Body of pancreas (tissue), 4 donors: ENCODE measurements around the gene CHRD. TPM values are rescaled to one million over a fixed set of nuclear protein-coding genes. Genes with fewer than 3 reads are reported as not detected.
A peak's percentile ranks its signal among the peaks of the same experiment; 100 is the strongest.

ENCODE experiments used
- ATAC-seq: fragments of 150-250 bp; one replicate; pipeline ENCODE4 v1.9.1; 2016
- DNase-seq, 4 donors: peaks; one replicate each; pipeline ENCODE4 v3.0.0-alpha.2; 2019
- H3K27ac ChIP-seq, 4 donors: fragments of 200-600 bp; sonication (generic); 1 replicate in 3 of 4; 2 replicates in 1 of 4; pipeline versions ENCODE4 v1.5.1 to v1.6.1; 2016 to 2019; ENCODE audit warnings: mild to moderate bottlenecking in 1 of 4, mixed read lengths in 1 of 4, moderate library complexity in 1 of 4
- H3K27me3 ChIP-seq, 2 donors: fragments of 200-600 bp; sonication (generic); one replicate each; pipeline ENCODE4 v1.6.0; 2016; ENCODE audit warnings: mild to moderate bottlenecking in 1 of 2
- H3K36me3 ChIP-seq, 2 donors: fragments of 200-600 bp; sonication (generic); replicated peaks in 1 of 2; 2 replicates each; pipeline ENCODE4 v1.5.1; 2016; ENCODE audit warnings: low read depth in 2 of 2; ENCODE audit not compliant: insufficient read depth in 1 of 2
- H3K4me1 ChIP-seq: fragments of 200-600 bp; sonication (generic); one replicate; pipeline ENCODE4 v1.6.0; 2016
- H3K4me3 ChIP-seq, 2 donors: fragments of 200-600 bp; sonication (generic); 1 replicate in 1 of 2; 2 replicates in 1 of 2; pipeline ENCODE4 v1.5.1; 2016 to 2019
- H3K9me3 ChIP-seq, 3 donors: fragments of 200-600 bp; sonication (generic); 1 replicate in 2 of 3; 2 replicates in 1 of 3; pipeline ENCODE4 v1.5.1; 2016
- POLR2A ChIP-seq, 3 donors: fragments of 450-650 bp; IDR thresholded peaks; one replicate each; pipeline ENCODE4 v1.6.1; 2016; ENCODE audit warnings: antibody characterized with exemption in 3 of 3, mild to moderate bottlenecking in 2 of 3
- WGBS, 2 donors: methylation state at CpG; one replicate each; pipeline ENCODE4 v1.1.5; 2017; 5-methylcytosine and 5-hydroxymethylcytosine counted together
- intact Hi-C: fragments of 100-400 bp; cut with DNase I; formaldehyde crosslinking; loops from one replicate; pipeline ENCODE4 v1.15.1; 2023
- total RNA-seq, 2 donors: library from RNA; depleted of rRNA; stranded (reverse); fragments of >200 nt; gene quantifications; one replicate each; pipeline ENCODE4 v1.1.0, GENCODE V29; 2016
- TF ChIP-seq, protein P1 (sequence below), 7 experiments: fragments of 450-650 bp in 4 of 7; fragments of 200-600 bp in 3 of 7; sonication (generic) in 3 of 7; IDR thresholded peaks; one replicate each; pipeline ENCODE4 v1.5.1; 2016 to 2019; ENCODE audit warnings: antibody characterized with exemption in 7 of 7

CHRD gene
- total RNA-seq, 2 donors from 2014 or later, result 47.2 to 50.4 TPM

DNA sequence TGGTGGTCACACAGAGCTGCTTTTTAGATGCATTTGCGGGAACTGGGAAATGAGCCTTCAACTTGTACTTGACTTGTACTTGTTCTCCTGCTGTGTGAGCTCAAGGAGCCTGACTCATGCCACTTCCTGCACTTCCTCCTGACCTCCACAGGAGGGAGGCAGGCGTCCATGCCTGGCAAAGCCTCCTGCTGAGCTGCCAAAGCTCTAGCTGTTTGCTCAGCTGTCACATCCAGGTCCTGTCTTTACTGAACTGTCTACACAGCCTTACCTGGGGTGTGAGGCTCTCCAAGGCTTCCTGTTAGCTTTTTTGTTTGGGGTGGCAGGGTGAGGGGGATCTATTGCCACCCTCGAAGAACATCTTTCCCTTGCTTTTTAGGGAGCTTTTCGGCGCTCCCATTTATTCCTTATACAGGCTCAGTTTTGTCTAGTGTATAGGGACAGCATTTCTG lies 8.3 kb upstream of the CHRD start:
- Histone ChIP-seq H3K27ac (peak overlapping the region in 1 of 4 donors; percentile 9), H3K9me3 (no peaks in the 10 kb centered on the region), H3K27me3 (no peaks in the 10 kb centered on the region), H3K4me3 (no peak overlapping the region), H3K4me1 (peaks cover 20% of the 10 kb centered on the region), H3K36me3 (peaks cover 0 to 4% of the 10 kb centered on the region in 2 donors)
- DNase-seq (peak; percentile 87 to 95 (median 92)), ATAC-seq (peak; percentile 99)
- TF ChIP-seq, protein P1, sequence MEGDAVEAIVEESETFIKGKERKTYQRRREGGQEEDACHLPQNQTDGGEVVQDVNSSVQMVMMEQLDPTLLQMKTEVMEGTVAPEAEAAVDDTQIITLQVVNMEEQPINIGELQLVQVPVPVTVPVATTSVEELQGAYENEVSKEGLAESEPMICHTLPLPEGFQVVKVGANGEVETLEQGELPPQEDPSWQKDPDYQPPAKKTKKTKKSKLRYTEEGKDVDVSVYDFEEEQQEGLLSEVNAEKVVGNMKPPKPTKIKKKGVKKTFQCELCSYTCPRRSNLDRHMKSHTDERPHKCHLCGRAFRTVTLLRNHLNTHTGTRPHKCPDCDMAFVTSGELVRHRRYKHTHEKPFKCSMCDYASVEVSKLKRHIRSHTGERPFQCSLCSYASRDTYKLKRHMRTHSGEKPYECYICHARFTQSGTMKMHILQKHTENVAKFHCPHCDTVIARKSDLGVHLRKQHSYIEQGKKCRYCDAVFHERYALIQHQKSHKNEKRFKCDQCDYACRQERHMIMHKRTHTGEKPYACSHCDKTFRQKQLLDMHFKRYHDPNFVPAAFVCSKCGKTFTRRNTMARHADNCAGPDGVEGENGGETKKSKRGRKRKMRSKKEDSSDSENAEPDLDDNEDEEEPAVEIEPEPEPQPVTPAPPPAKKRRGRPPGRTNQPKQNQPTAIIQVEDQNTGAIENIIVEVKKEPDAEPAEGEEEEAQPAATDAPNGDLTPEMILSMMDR (IDR thresholded peaks at IDR 0.05), result peak; percentile 92 to 99 (median 99)
- TF ChIP-seq POLR2A (IDR thresholded peaks at IDR 0.05), result no peak
- intact Hi-C loops, result loop anchor here (5.0 kb wide), 1 partner anchor 166 kb away; no protein-coding TSS in a partner anchor
- WGBS, 2 donors, result 27 to 34% methylated on average over 4 to 5 of the region's 5 CpGs

DNA sequence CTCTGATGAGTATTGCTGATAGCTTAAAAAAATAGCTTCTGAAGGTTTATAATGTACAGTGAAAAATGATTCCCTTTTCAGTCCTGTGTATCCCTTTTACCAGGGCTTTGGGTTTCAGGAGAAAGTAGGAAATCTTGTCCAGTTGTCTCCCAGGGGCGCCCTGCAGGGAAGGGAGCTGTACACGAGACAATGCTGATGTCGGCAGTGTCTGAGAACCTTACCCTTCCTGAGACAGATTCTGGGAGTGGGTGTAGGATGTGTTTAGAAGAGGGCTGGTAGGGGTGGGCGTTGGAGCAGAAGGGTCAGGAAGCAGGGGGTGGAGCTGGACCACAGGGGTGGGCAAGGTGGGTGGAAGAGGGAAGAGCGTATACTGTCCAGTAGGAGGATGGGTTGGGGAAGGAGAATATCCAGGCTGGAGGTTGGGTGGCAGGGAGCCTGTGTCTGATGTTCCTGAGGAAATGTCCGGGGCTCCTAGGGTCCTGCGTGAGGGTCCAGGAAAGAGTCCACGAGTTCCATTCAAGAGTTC lies 7.5 kb upstream of the CHRD start:
- no peaks in the 10 kb centered on the region for H3K27me3 ChIP-seq
- WGBS, 2 donors, result 67 to 71% methylated on average over 8 of the region's 8 CpGs
- ATAC-seq (no peak), DNase-seq (no peak)
- peak overlapping the region in 1 of 4 donors; percentile 9 for H3K27ac ChIP-seq
- peaks cover 0 to 4% of the 10 kb centered on the region in 2 donors for H3K36me3 ChIP-seq
- H3K9me3 ChIP-seq, result no peaks in the 10 kb centered on the region
- no peak overlapping the region for H3K4me3 ChIP-seq
- intact Hi-C loops, result loop anchor here (5.0 kb wide), 1 partner anchor 165 kb away; no protein-coding TSS in a partner anchor
- TF ChIP-seq, protein P1 (IDR thresholded peaks at IDR 0.05), result no peak
- TF ChIP-seq POLR2A (IDR thresholded peaks at IDR 0.05), result no peak
- peaks cover 26% of the 10 kb centered on the region for H3K4me1 ChIP-seq

DNA sequence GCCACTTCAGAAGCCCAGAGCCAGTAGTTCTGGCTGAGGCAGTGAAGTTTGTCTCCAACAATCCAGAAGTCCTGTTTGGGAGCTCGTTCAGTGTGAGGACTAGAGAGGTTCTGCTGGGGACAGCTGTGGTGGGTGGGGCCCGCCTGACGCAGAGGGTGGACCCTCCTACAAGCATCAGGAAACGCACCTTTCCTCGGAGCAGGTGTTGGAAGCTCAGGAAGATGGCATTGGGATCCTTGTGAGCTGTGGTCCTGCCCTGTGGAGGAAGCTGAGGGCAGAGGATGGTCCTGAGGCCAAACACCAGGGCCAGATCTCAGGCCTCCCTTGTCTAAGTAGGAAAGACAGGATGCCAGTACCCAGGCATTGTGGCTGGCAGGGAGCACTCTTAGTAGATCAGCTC lies 6.9 kb upstream of the CHRD start:
- DNase-seq, result no peak
- TF ChIP-seq, protein P1 (IDR thresholded peaks at IDR 0.05), result no peak

DNA sequence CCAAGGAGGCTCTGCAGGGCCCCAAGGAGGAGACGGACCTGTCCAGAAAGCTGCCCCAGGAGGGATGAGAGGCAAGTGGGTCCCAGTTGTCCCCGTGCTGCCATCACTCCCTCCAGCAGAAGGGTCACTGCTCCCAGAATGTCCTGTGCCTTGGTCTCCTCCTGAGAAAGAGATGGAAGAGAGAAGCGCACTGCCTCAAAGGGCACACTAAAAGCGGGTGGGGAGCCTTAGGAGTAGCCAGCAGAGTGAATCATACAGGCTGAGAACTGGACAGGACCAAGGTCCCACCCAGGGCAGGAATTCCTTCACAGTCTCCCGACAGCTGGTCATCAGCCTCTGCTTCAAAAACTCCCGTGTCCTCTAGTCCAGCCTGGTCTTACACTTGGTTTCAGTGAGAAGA lies 6.4 kb upstream of the CHRD start:
- Histone ChIP-seq H3K4me1 (peaks cover 35% of the 10 kb centered on the region), H3K9me3 (no peaks in the 10 kb centered on the region), H3K36me3 (no peaks in the 10 kb centered on the region), H3K4me3 (no peak overlapping the region), H3K27ac (no peak overlapping the region), H3K27me3 (no peaks in the 10 kb centered on the region)
- 84 to 90% methylated on average over 5 to 6 of the region's 6 CpGs for WGBS, 2 donors
- DNase-seq (no peak), ATAC-seq (no peak)
- intact Hi-C loops, result loop anchor here (5.0 kb wide), 1 partner anchor 164 kb away; no protein-coding TSS in a partner anchor
- TF ChIP-seq POLR2A (IDR thresholded peaks at IDR 0.05), result no peak
- TF ChIP-seq, protein P1 (IDR thresholded peaks at IDR 0.05), result no peak

More for the DNA sequence above, 6.9 kb upstream of the CHRD start:
- H3K27me3 ChIP-seq, result no peaks in the 10 kb centered on the region
- peaks cover 0 to under 1% of the 10 kb centered on the region in 2 donors for H3K36me3 ChIP-seq
- no peak for ATAC-seq
- H3K4me1 ChIP-seq, result peaks cover 32% of the 10 kb centered on the region
- H3K4me3 ChIP-seq, result no peak overlapping the region
- WGBS, 2 donors, result 73 to 85% methylated on average over 5 of the region's 5 CpGs
- H3K9me3 ChIP-seq, result no peaks in the 10 kb centered on the region
- intact Hi-C loops, result loop anchor here (5.0 kb wide), 1 partner anchor 164 kb away; no protein-coding TSS in a partner anchor
- no peak overlapping the region for H3K27ac ChIP-seq
